GM06990 (cell line): ENCODE data around the gene KRTAP24-1.

ENCODE experiments used
- DNase-seq: peaks from one replicate; pipeline ENCODE4 v3.0.0-alpha.2; 2011; ENCODE audit not compliant: insufficient read length; ENCODE audit errors: extremely low read depth
- H3K27me3 ChIP-seq: replicated peaks from 2 replicates; pipeline ENCODE4 v1.6.0; 2011; ENCODE audit warnings: low read length; ENCODE audit not compliant: control insufficient read depth, insufficient read depth
- H3K36me3 ChIP-seq: 2 replicates; pipeline ENCODE4 v1.5.1; 2011; ENCODE audit warnings: low read length; ENCODE audit not compliant: control insufficient read depth, insufficient read depth
- H3K4me3 ChIP-seq: replicated peaks from 2 replicates; pipeline ENCODE4 v1.5.1; 2011; ENCODE audit warnings: low read depth, mild to moderate bottlenecking, control low read depth, low read length
- TF ChIP-seq, protein P1 (sequence below): IDR thresholded peaks from 2 replicates; pipeline ENCODE4 v1.5.1; 2011; ENCODE audit warnings: low read length, control low read depth, mild to moderate bottlenecking, inconsistent platforms; ENCODE audit not compliant: insufficient read depth, poor library complexity, severe bottlenecking

The KRTAP24-1 gene

DNA sequence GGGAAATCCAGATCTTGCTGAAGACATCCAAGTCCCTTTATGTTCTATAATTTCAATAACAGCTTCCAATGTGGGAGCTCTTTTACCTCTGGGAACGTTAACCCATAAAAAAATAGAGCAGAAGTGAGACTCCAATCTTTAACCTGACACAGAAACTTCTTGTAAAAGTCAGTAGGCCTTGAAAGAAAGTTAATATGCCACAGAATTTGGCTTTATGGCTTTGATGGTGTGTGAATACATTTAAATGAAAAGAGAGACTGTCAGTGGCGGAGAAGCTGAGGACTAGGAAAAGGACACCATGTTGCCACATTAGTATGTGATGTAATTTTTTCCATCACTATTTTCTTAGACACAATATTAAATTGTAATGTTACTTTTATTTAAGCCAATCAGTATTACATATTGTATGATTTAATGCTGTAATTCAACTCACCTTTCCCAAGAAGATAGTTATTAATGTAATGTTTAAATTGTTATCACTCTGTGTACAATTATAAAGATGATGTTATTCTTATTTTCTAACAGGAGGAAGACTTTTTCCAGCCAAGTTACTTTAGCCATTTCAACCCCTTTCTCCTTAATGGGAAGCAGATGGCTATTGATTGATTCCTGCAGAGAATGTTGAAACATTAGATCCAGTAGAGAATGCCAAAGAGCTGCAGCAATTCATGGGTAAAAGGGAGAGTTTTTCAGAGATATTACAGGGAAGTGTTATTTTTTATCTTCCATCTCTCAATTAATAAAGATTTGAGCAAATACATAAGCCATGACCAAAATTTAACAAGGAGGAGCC lies 49.3 kb downstream of the KRTAP24-1 start:
- TF ChIP-seq, protein P1, sequence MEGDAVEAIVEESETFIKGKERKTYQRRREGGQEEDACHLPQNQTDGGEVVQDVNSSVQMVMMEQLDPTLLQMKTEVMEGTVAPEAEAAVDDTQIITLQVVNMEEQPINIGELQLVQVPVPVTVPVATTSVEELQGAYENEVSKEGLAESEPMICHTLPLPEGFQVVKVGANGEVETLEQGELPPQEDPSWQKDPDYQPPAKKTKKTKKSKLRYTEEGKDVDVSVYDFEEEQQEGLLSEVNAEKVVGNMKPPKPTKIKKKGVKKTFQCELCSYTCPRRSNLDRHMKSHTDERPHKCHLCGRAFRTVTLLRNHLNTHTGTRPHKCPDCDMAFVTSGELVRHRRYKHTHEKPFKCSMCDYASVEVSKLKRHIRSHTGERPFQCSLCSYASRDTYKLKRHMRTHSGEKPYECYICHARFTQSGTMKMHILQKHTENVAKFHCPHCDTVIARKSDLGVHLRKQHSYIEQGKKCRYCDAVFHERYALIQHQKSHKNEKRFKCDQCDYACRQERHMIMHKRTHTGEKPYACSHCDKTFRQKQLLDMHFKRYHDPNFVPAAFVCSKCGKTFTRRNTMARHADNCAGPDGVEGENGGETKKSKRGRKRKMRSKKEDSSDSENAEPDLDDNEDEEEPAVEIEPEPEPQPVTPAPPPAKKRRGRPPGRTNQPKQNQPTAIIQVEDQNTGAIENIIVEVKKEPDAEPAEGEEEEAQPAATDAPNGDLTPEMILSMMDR: no peak
- no peak for DNase-seq
- Histone ChIP-seq H3K36me3 (no peaks in the 10 kb centered on the region), H3K27me3 (no peaks in the 10 kb centered on the region), H3K4me3 (no peak overlapping the region)

DNA sequence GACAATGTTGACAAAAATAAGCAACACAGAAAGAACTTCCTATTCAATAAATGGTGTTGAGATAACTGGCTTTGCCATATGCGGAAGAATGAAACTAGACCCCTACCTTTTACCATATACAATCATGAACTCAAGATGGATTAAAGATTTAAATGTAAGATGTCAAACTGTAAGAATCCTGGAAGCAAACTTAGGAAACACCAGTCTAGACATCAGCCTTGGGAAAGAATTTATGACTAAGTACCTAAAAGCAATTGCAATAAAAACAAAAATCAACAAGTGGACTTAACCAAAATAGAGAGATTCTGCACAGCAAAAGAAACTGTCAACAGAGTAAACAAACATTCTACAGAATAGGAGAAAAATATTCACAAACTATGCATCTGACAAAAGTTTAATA lies 50.7 kb downstream of the KRTAP24-1 start:
- Histone ChIP-seq H3K36me3 (no peaks in the 10 kb centered on the region), H3K27me3 (no peaks in the 10 kb centered on the region), H3K4me3 (no peak overlapping the region)
- TF ChIP-seq, protein P1: no peak
- DNase-seq: no peak
